ENCODE measurements around the gene FBXL17.

DNA sequence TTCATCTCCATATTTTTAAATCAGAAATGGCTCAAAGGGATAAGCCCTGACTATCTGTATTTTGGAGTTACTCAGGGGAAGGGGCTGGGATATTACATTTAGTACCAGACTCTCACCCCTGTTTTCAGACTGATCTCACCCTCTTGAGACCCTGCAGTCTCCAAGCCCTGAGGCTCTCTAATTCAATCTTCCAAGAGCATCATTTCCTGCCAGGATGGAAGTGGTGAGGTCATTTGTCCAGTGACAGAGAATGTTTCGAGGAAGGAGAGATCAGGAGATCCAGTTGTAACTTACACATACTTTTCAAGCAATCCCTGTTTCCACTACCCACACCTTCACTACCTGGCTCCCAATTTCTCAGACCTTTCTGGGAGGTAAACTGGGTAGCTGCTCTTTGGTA, 415.7 kb downstream of the FBXL17 start:
- TF ChIP-seq, protein P1, sequence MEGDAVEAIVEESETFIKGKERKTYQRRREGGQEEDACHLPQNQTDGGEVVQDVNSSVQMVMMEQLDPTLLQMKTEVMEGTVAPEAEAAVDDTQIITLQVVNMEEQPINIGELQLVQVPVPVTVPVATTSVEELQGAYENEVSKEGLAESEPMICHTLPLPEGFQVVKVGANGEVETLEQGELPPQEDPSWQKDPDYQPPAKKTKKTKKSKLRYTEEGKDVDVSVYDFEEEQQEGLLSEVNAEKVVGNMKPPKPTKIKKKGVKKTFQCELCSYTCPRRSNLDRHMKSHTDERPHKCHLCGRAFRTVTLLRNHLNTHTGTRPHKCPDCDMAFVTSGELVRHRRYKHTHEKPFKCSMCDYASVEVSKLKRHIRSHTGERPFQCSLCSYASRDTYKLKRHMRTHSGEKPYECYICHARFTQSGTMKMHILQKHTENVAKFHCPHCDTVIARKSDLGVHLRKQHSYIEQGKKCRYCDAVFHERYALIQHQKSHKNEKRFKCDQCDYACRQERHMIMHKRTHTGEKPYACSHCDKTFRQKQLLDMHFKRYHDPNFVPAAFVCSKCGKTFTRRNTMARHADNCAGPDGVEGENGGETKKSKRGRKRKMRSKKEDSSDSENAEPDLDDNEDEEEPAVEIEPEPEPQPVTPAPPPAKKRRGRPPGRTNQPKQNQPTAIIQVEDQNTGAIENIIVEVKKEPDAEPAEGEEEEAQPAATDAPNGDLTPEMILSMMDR (conservative IDR thresholded peaks at IDR 0.05; ENCODE audit: low read depth, low read length), result no peak
- TF ChIP-seq POLR2A (IDR thresholded peaks at IDR 0.05; ENCODE audit: low read depth, low read length) (no peak), CHD1 (IDR thresholded peaks at IDR 0.05; ENCODE audit: low read depth, low read length) (no peak), SMC3 (IDR thresholded peaks at IDR 0.05; ENCODE audit: low read depth, low read length) (no peak), MAZ (IDR thresholded peaks at IDR 0.05; ENCODE audit: borderline replicate concordance, low read depth, low read length) (no peak), RCOR1 (IDR thresholded peaks at IDR 0.05; ENCODE audit: insufficient replicate concordance, low read length) (no peak), RAD21 (IDR thresholded peaks at IDR 0.05; ENCODE audit: low read length) (no peak)

Data from IMR-90 (cell line).